AG09309 (cell line): ENCODE results near the gene DPEP3.

Source experiments
- DNase-seq: peaks from one replicate; pipeline ENCODE4 v3.0.0-alpha.2; 2010; ENCODE audit warnings: low read depth
- H3K4me3 ChIP-seq: 2 replicates; pipeline ENCODE4 v1.5.1; 2011; ENCODE audit warnings: mild to moderate bottlenecking, low read depth, low read length, moderate library complexity; ENCODE audit not compliant: control insufficient read depth
- CTCF ChIP-seq: IDR thresholded peaks from 2 replicates; pipeline ENCODE4 v1.5.1; 2011; ENCODE audit warnings: mild to moderate bottlenecking, low read depth, low read length, inconsistent platforms; ENCODE audit not compliant: insufficient read depth, control insufficient read depth; ENCODE audit errors: missing control alignments

DPEP3 gene

GRCh38 chr16:67943619-67944504 is 36.4 kb downstream of the DPEP3 start, which contains the start of gene LCAT:
Gene LCAT (minus strand): TSS chr16:67944120. CDS start chr16:67944101, 19 bp downstream.
- H3K4me3 ChIP-seq = no peak within 1 kb of the TSS
- no peak for DNase-seq
- TF ChIP-seq CTCF = no peak

GRCh38 chr16:67943256-67943618 is 37.1 kb downstream of the DPEP3 start:
- DNase-seq = no peak
- H3K4me3 ChIP-seq = no peak overlapping the region
- TF ChIP-seq CTCF = no peak

- DNase-seq = no peak
- TF ChIP-seq CTCF = no peak
- H3K4me3 ChIP-seq = no peak overlapping the region
Observed at GRCh38 chr16:67942510-67943255, 37.6 kb downstream of the DPEP3 start.

GRCh38 chr16:67942200-67942509 is 38.1 kb downstream of the DPEP3 start:
- H3K4me3 ChIP-seq = no peak overlapping the region
- peak; percentile 77 for TF ChIP-seq CTCF
- DNase-seq = no peak

GRCh38 chr16:67941469-67942199 is 38.7 kb downstream of the DPEP3 start:
- H3K4me3 ChIP-seq = no peak overlapping the region
- no peak for DNase-seq
- TF ChIP-seq CTCF = no peak

GRCh38 chr16:67940446-67941089 is 39.7 kb downstream of the DPEP3 start:
- no peak overlapping the region for H3K4me3 ChIP-seq
- TF ChIP-seq CTCF = no peak
- no peak for DNase-seq
